IPS-18a (cell line): ENCODE data around the gene BCL3.
A peak's percentile ranks its signal among the peaks of the same experiment; 100 is the strongest.

Experiments used
- H3K27ac ChIP-seq: one replicate; pipeline ENCODE4 v1.5.1; 2013; ENCODE audit warnings: low read length
- H3K27me3 ChIP-seq: one replicate; pipeline ENCODE4 v1.6.1; 2013; ENCODE audit warnings: mild to moderate bottlenecking, low read length; ENCODE audit not compliant: control insufficient read depth, insufficient read depth
- H3K36me3 ChIP-seq: one replicate; pipeline ENCODE4 v1.6.1; 2013; ENCODE audit warnings: low read depth, low read length; ENCODE audit not compliant: control insufficient read depth
- H3K4me1 ChIP-seq: one replicate; pipeline ENCODE4 v1.6.1; 2013; ENCODE audit warnings: low read depth, low read length; ENCODE audit not compliant: control insufficient read depth
- H3K4me3 ChIP-seq: one replicate; pipeline ENCODE4 v1.5.1; 2013; ENCODE audit warnings: low read length
- H3K9ac ChIP-seq: one replicate; pipeline ENCODE4 v1.6.1; 2013; ENCODE audit warnings: mild to moderate bottlenecking, low read length, moderate library complexity
- H3K9me3 ChIP-seq: one replicate; pipeline ENCODE4 v1.6.1; 2013; ENCODE audit warnings: low read depth, low read length; ENCODE audit not compliant: control insufficient read depth

Gene BCL3

DNA sequence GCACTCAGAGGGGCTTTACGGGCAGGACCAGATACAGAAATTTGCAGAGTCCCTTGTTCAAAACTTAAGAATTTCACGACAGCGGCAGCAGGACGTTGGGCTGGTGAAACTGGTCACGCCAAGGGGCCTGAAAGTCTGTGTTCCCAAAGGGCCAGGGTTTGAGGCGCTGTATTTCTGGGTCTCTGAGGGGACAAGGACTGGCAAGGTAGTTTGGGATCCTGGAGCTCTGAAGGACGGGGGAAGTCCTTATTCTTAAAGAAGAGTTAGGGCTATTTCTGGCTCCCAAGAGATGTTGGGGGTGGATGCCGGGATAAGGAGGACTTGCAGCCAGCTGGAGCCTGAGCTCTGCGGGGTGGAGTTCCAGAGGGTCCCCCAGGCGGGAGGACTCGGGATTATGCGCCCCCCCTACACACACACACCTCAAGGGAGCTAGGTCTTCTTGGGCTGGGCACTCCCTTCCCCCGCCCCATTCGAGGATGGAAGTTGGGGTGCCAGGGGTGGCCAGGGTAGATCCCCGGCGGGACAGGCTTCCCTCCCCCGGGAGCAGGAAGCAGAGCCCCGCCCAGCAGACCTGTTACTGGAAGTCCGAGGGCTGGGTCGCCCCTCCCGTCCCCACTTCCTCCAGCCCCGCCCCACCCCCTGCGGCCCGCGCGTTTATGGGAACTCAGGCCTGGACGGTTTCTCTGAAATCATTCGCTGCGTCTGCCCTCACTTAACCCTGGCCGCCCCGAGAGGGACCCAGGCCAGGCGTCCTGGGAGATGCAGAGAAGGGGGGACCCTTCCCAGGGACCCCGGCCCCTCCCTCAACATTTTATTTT lies 5.6 kb downstream of the BCL3 start:
- no peak overlapping the region for H3K27ac ChIP-seq
- H3K9ac ChIP-seq = no peak overlapping the region
- peaks cover 92% of the 10 kb centered on the region for H3K27me3 ChIP-seq
- H3K36me3 ChIP-seq = no peaks in the 10 kb centered on the region
- H3K4me3 ChIP-seq = peak overlapping the region; percentile 59
- peaks cover 26% of the 10 kb centered on the region for H3K4me1 ChIP-seq
- H3K9me3 ChIP-seq = no peaks in the 10 kb centered on the region

DNA sequence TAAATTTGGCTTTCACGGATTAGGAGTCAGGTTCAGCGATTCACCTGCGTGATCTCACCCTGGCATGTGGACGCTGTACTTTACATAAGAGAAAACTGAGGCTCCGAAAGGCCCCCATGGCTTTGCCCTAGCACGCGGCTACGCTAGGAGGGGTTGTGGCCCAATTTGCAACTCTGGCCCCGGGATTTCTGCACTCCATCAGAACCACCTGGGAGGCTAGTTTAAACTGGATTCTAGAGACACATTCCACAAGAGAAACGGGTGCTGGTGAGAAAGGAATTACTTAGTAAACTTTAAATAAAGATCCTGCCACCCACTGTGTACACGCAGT lies 6.2 kb downstream of the BCL3 start:
- Histone ChIP-seq H3K36me3 (no peaks in the 10 kb centered on the region), H3K9me3 (no peaks in the 10 kb centered on the region), H3K4me3 (peak overlapping the region; percentile 59), H3K9ac (no peak overlapping the region), H3K4me1 (peaks cover 26% of the 10 kb centered on the region), H3K27ac (no peak overlapping the region), H3K27me3 (peaks cover 87% of the 10 kb centered on the region)

DNA sequence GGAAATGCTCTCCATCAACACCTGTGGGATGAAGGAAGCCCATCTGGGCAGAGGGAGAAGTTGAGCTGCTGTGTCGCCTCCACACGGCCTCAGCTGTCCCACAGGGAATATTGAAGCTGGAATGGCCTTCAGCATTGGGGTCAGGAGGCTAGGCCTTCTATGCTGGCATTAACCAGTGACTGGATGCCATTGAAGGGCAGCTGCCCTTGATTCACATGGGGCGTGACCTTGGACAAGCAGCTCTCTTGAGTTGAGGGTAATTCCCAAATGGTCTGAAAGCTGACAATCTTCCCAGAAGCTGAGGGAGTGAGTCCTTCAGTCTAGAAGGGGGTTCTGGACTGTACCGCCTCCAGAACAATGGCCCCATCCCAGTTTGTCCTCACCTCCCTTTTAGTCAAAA lies 6.7 kb downstream of the BCL3 start:
- peaks cover 26% of the 10 kb centered on the region for H3K4me1 ChIP-seq
- no peaks in the 10 kb centered on the region for H3K36me3 ChIP-seq
- no peak overlapping the region for H3K27ac ChIP-seq
- peaks cover 82% of the 10 kb centered on the region for H3K27me3 ChIP-seq
- H3K9ac ChIP-seq = no peak overlapping the region
- H3K9me3 ChIP-seq = no peaks in the 10 kb centered on the region
- H3K4me3 ChIP-seq = no peak overlapping the region

GRCh38 chr19:44756089-44756562 lies 7.6 kb downstream of the BCL3 start:
- no peaks in the 10 kb centered on the region for H3K36me3 ChIP-seq
- no peak overlapping the region for H3K4me3 ChIP-seq
- H3K9ac ChIP-seq = no peak overlapping the region
- H3K9me3 ChIP-seq = no peaks in the 10 kb centered on the region
- H3K27ac ChIP-seq = no peak overlapping the region
- peaks cover 26% of the 10 kb centered on the region for H3K4me1 ChIP-seq
- H3K27me3 ChIP-seq = peaks cover 72% of the 10 kb centered on the region

- Histone ChIP-seq H3K27ac (no peak overlapping the region), H3K9me3 (no peaks in the 10 kb centered on the region), H3K9ac (peak overlapping the region; percentile 14), H3K4me3 (peak overlapping the region; percentile 62), H3K4me1 (peaks cover 26% of the 10 kb centered on the region), H3K36me3 (no peaks in the 10 kb centered on the region), H3K27me3 (peaks cover 63% of the 10 kb centered on the region)
Measured at GRCh38 chr19:44757057-44757734, 8.7 kb downstream of the BCL3 start.

DNA sequence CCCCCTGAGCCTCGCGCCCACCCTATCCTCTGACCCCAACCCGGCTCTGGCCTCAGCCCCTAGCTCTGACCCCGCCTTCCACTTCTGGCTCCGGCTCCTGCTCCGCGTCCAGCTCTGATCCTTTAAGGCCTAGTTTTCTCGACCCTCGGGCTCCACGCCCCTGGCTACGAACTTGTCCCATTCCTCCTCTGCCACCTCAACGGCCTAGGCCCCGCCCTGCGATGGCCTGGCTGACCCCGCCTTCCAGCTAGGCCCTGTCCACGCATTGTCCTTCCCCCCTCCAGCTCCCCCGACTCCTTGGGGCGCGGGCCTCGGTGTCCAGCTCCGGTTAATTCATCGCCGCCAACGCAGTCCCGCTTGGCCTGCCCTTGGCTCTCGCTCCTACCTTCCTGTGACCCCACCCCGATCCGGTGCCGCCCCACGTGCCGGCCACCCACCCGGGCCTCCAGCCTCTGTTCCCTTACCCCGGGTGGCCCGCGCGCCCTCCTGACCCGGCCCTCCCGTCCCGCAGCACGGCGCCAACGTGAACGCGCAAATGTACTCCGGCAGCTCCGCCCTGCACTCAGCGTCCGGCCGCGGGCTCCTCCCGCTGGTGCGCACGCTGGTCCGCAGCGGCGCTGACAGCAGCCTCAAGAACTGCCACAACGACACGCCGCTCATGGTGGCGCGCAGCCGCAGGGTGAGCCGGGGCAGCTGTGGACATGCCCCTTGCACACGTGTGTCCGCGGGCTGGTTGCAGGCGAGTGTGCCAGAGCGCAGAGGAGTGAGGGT lies 9.4 kb downstream of the BCL3 start:
- peak overlapping the region; percentile 62 for H3K4me3 ChIP-seq
- H3K4me1 ChIP-seq = peaks cover 22% of the 10 kb centered on the region
- no peaks in the 10 kb centered on the region for H3K36me3 ChIP-seq
- H3K27ac ChIP-seq = no peak overlapping the region
- no peaks in the 10 kb centered on the region for H3K9me3 ChIP-seq
- peak overlapping the region; percentile 14 for H3K9ac ChIP-seq
- H3K27me3 ChIP-seq = peaks cover 55% of the 10 kb centered on the region

DNA sequence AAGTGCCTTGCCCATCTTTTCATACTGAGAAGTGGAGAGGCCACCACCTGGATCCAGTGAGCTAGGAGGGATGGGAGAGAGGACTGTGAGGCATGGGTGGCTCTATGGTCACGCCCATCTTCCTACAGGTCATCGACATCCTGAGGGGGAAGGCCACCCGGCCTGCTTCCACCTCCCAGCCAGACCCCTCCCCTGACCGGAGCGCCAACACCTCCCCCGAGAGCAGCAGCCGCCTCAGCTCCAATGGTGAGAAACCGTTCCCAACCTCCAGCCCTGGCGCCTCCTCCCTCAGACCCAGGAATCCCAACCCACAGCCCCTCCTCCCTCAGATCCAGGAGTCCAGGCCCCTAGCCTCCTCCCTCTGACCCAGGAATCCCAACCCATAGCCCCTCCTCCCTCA lies 10.1 kb downstream of the BCL3 start:
- Histone ChIP-seq H3K4me3 (peak overlapping the region; percentile 62), H3K36me3 (no peaks in the 10 kb centered on the region), H3K27me3 (peaks cover 50% of the 10 kb centered on the region), H3K4me1 (peaks cover 19% of the 10 kb centered on the region), H3K27ac (no peak overlapping the region), H3K9ac (no peak overlapping the region), H3K9me3 (no peaks in the 10 kb centered on the region)

- Histone ChIP-seq H3K4me1 (peaks cover 14% of the 10 kb centered on the region), H3K4me3 (no peak overlapping the region), H3K36me3 (no peaks in the 10 kb centered on the region), H3K27ac (no peak overlapping the region), H3K27me3 (peaks cover 44% of the 10 kb centered on the region), H3K9ac (no peak overlapping the region), H3K9me3 (no peaks in the 10 kb centered on the region)
Measured at GRCh38 chr19:44759083-44759804, 10.7 kb downstream of the BCL3 start.

GRCh38 chr19:44762038-44762437 lies 13.5 kb downstream of the BCL3 start:
- Histone ChIP-seq H3K9me3 (no peaks in the 10 kb centered on the region), H3K27me3 (peaks cover 16% of the 10 kb centered on the region), H3K4me1 (peaks cover 6% of the 10 kb centered on the region), H3K36me3 (no peaks in the 10 kb centered on the region), H3K27ac (no peak overlapping the region), H3K4me3 (no peak overlapping the region), H3K9ac (no peak overlapping the region)

- Histone ChIP-seq H3K4me1 (no peaks in the 10 kb centered on the region), H3K27me3 (no peaks in the 10 kb centered on the region), H3K9ac (no peak overlapping the region), H3K36me3 (no peaks in the 10 kb centered on the region), H3K4me3 (no peak overlapping the region), H3K27ac (no peak overlapping the region), H3K9me3 (no peaks in the 10 kb centered on the region)
Measured at GRCh38 chr19:44765033-44765948, 16.8 kb downstream of the BCL3 start.
